HepG2 (cell line): ENCODE measurements around the gene SPPL3.

Experiments
- FOXA1 ChIP-seq, 2 experiments: fragments of 450-650 bp in 1 of 2; sonication (generic) in 1 of 2; formaldehyde crosslinking in 1 of 2; IDR thresholded peaks; 2 replicates each; pipeline versions ENCODE4 v1.4.0 to v1.6.1; 2016 to 2020; ENCODE audit warnings: missing genetic modification reagents in 1 of 2
- POLR2AphosphoS5 ChIP-seq: IDR thresholded peaks from 2 replicates; pipeline ENCODE4 v1.6.1; 2012; ENCODE audit warnings: low read depth, low read length
- SUZ12 ChIP-seq: fragments of 150-350 bp; IDR thresholded peaks from 2 replicates; pipeline ENCODE4 v1.6.1; 2014; ENCODE audit warnings: low read depth, low read length
- TCF12 ChIP-seq, 2 experiments: fragments of 450-650 bp in 1 of 2; sonication (generic) in 1 of 2; formaldehyde crosslinking in 1 of 2; IDR thresholded peaks; 2 replicates each; pipeline versions ENCODE4 v1.6.1 to v1.8.0; 2017 to 2022; ENCODE audit warnings: antibody characterized with exemption in 1 of 2, mild to moderate bottlenecking in 1 of 2, missing genetic modification reagents in 1 of 2, moderate library complexity in 1 of 2
- TP53 ChIP-seq: sonication (generic); formaldehyde crosslinking; conservative IDR thresholded peaks from 2 replicates; pipeline ENCODE4 v1.4.0; 2020; ENCODE audit warnings: missing genetic modification reagents
- ZNF839 ChIP-seq: sonication (generic); formaldehyde crosslinking; IDR thresholded peaks from 2 replicates; pipeline ENCODE4 v1.4.0; 2020; ENCODE audit warnings: missing genetic modification reagents, mild to moderate bottlenecking, borderline replicate concordance
- TF ChIP-seq, protein P1 (sequence below): sonication (generic); formaldehyde crosslinking; IDR thresholded peaks from 2 replicates; pipeline ENCODE4 v1.4.0; 2020; ENCODE audit warnings: missing genetic modification reagents

GRCh38 chr12:120751389-120751788 lies 152.8 kb downstream of the SPPL3 start:
- TF ChIP-seq TP53 (CRISPR knock-in tag) (no peak), FOXA1 (IDR thresholded peaks at IDR 0.05) (no peak), FOXA1 (CRISPR knock-in tag; IDR thresholded peaks at IDR 0.05) (no peak), POLR2AphosphoS5 (no peak), TCF12 (IDR thresholded peaks at IDR 0.05) (no peak), TCF12 (CRISPR knock-in tag; IDR thresholded peaks at IDR 0.05) (no peak), SUZ12 (no peak), ZNF839 (CRISPR knock-in tag) (no peak)
- TF ChIP-seq, protein P1, sequence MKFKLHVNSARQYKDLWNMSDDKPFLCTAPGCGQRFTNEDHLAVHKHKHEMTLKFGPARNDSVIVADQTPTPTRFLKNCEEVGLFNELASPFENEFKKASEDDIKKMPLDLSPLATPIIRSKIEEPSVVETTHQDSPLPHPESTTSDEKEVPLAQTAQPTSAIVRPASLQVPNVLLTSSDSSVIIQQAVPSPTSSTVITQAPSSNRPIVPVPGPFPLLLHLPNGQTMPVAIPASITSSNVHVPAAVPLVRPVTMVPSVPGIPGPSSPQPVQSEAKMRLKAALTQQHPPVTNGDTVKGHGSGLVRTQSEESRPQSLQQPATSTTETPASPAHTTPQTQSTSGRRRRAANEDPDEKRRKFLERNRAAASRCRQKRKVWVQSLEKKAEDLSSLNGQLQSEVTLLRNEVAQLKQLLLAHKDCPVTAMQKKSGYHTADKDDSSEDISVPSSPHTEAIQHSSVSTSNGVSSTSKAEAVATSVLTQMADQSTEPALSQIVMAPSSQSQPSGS = no peak
